IMR-90 (cell line): Measurements from ENCODE around the gene CCDC181. TPM values are rescaled to one million over a fixed set of nuclear protein-coding genes. Genes with fewer than 3 reads are reported as not detected.

Experiments used
- ATAC-seq: fragments of 200-7000 bp; cut with Tn5 transposase; 2 replicates; pipeline ENCODE4 v1.9.1; 2020; ENCODE audit warnings: low read depth, mild to moderate bottlenecking, moderate library complexity
- BruUV-seq: library from RNA; stranded (reverse); fragments of 400-500 nt; replicated peaks from 2 replicates; lab custom pipeline; 2021; lab: Mats Ljungman, UMichigan
- CTCF ChIA-PET: fragments of 300-600 bp; formaldehyde crosslinking; extraction: SDS; loops from one replicate; lab custom pipeline; 2021; ENCODE audit warnings: antibody characterized with exemption; lab: Yijun Ruan, JAX
- POLR2A ChIA-PET: fragments of 300-600 bp; sonication (Branson Sonifier 250); formaldehyde crosslinking; loops from one replicate; lab custom pipeline; 2022; ENCODE audit warnings: antibody characterized with exemption; ENCODE audit not compliant: unreplicated experiment; lab: Charles Lee
- DNase-seq: peaks from one replicate; pipeline ENCODE4 v3.0.0; 2013
- H2AFZ ChIP-seq: replicated peaks from 2 replicates; pipeline ENCODE3; 2013; ENCODE audit warnings: low read length, mild to moderate bottlenecking; ENCODE audit not compliant: poor library complexity
- H2AK5ac ChIP-seq: 2 replicates; pipeline ENCODE4 v1.6.1; 2013; ENCODE audit warnings: low read depth, low read length, inconsistent platforms
- H2AK9ac ChIP-seq: replicated peaks from 2 replicates; pipeline ENCODE3; 2013; ENCODE audit warnings: mild to moderate bottlenecking, low read depth, low read length, moderate library complexity; ENCODE audit not compliant: poor library complexity
- H2BK120ac ChIP-seq: 2 replicates; pipeline ENCODE4 v1.6.1; 2013; ENCODE audit warnings: low read depth, low read length, inconsistent platforms
- H2BK15ac ChIP-seq: 3 replicates; pipeline ENCODE4 v1.6.1; 2013; ENCODE audit warnings: low read depth, low read length, inconsistent platforms
- H2BK20ac ChIP-seq: 2 replicates; pipeline ENCODE4 v1.6.1; 2013; ENCODE audit warnings: low read depth, mild to moderate bottlenecking, inconsistent platforms, low read length, moderate library complexity
- H2BK5ac ChIP-seq: 2 replicates; pipeline ENCODE4 v1.6.1; 2013; ENCODE audit warnings: mild to moderate bottlenecking, low read depth, low read length, inconsistent platforms; ENCODE audit not compliant: poor library complexity, severe bottlenecking
- H3K14ac ChIP-seq: replicated peaks from 2 replicates; pipeline ENCODE4 v1.6.1; 2013; ENCODE audit warnings: low read depth, low read length, inconsistent platforms
- H3K18ac ChIP-seq: 2 replicates; pipeline ENCODE4 v1.6.1; 2013; ENCODE audit warnings: low read depth, low read length, control low read depth
- H3K23ac ChIP-seq: 2 replicates; pipeline ENCODE4 v1.6.1; 2013; ENCODE audit warnings: low read depth, low read length, inconsistent platforms
- H3K27ac ChIP-seq: 2 replicates; pipeline ENCODE4 v1.5.1; 2013; ENCODE audit warnings: mild to moderate bottlenecking, control low read depth, low read length; ENCODE audit not compliant: insufficient read depth
- H3K27me3 ChIP-seq: 2 replicates; pipeline ENCODE4 v1.6.1; 2013; ENCODE audit warnings: low read length; ENCODE audit not compliant: control insufficient read depth, insufficient read depth
- H3K36me3 ChIP-seq: 2 replicates; pipeline ENCODE4 v1.6.1; 2013; ENCODE audit warnings: low read length, mixed read lengths; ENCODE audit not compliant: control insufficient read depth, insufficient read depth
- H3K4ac ChIP-seq: 2 replicates; pipeline ENCODE4 v1.6.1; 2013; ENCODE audit warnings: low read depth, low read length, inconsistent platforms
- H3K4me1 ChIP-seq: 2 replicates; pipeline ENCODE4 v1.6.1; 2013; ENCODE audit warnings: low read length, mixed read lengths; ENCODE audit not compliant: control insufficient read depth, insufficient read depth
- H3K4me2 ChIP-seq: 2 replicates; pipeline ENCODE4 v1.6.1; 2013; ENCODE audit warnings: low read depth, mild to moderate bottlenecking, control low read depth, low read length, moderate library complexity
- H3K4me3 ChIP-seq: 2 replicates; pipeline ENCODE4 v1.5.1; 2013; ENCODE audit warnings: low read depth, mild to moderate bottlenecking, control low read depth, low read length, moderate library complexity; ENCODE audit not compliant: insufficient read depth
- H3K56ac ChIP-seq: 2 replicates; pipeline ENCODE4 v1.6.1; 2013; ENCODE audit warnings: low read length, inconsistent platforms; ENCODE audit not compliant: insufficient read depth; ENCODE audit errors: extremely low read depth
- H3K79me1 ChIP-seq, 2 experiments: 2 replicates each; pipeline ENCODE4 v1.6.1; 2013; ENCODE audit warnings: low read length in 2 of 2, inconsistent platforms in 1 of 2, low read depth in 1 of 2
- H3K9ac ChIP-seq: 2 replicates; pipeline ENCODE4 v1.6.1; 2013; ENCODE audit warnings: low read depth, low read length, control low read depth
- H3K9me1 ChIP-seq: 2 replicates; pipeline ENCODE4 v1.6.1; 2013; ENCODE audit warnings: low read length, inconsistent platforms; ENCODE audit not compliant: insufficient read depth
- H3K9me3 ChIP-seq: 2 replicates; pipeline ENCODE4 v1.6.1; 2013; ENCODE audit warnings: low read length; ENCODE audit not compliant: control insufficient read depth, insufficient read depth
- H4K20me1 ChIP-seq: 2 replicates; pipeline ENCODE4 v1.6.1; 2013; ENCODE audit warnings: low read length, inconsistent platforms; ENCODE audit not compliant: insufficient read depth
- H4K5ac ChIP-seq: 2 replicates; pipeline ENCODE4 v1.6.1; 2013; ENCODE audit warnings: mild to moderate bottlenecking, low read depth, low read length, control low read depth
- H4K8ac ChIP-seq, 2 experiments: 2 replicates each; pipeline ENCODE4 v1.6.1; 2013; ENCODE audit warnings: low read depth in 2 of 2, low read length in 2 of 2, control low read depth in 1 of 2, inconsistent platforms in 1 of 2
- H4K91ac ChIP-seq: 2 replicates; pipeline ENCODE4 v1.6.1; 2013; ENCODE audit warnings: low read depth, low read length, inconsistent platforms; ENCODE audit not compliant: insufficient read depth
- BHLHE40 ChIP-seq: fragments of 150-350 bp; IDR thresholded peaks from 2 replicates; pipeline ENCODE4 v1.6.1; 2016; ENCODE audit warnings: mild to moderate bottlenecking, low read depth, low read length
- CEBPB ChIP-seq: IDR thresholded peaks from 2 replicates; pipeline ENCODE4 v1.6.1; 2012; ENCODE audit warnings: low read depth, low read length, improper control_type of control experiment
- CHD1 ChIP-seq: IDR thresholded peaks from 2 replicates; pipeline ENCODE4 v1.6.1; 2012; ENCODE audit warnings: low read depth, low read length, improper control_type of control experiment
- CTCF ChIP-seq: conservative IDR thresholded peaks from 2 replicates; pipeline ENCODE4 v1.5.1; 2012; ENCODE audit warnings: mild to moderate bottlenecking, low read depth, low read length, improper control_type of control experiment
- ELK1 ChIP-seq: fragments of 150-350 bp; IDR thresholded peaks from 2 replicates; pipeline ENCODE4 v1.6.1; 2016; ENCODE audit warnings: low read depth, mild to moderate bottlenecking, low read length, moderate library complexity, borderline replicate concordance
- FOS ChIP-seq: fragments of 150-350 bp; IDR thresholded peaks from 2 replicates; pipeline ENCODE4 v1.6.1; 2016; ENCODE audit warnings: low read depth, low read length
- MAFK ChIP-seq: IDR thresholded peaks from 2 replicates; pipeline ENCODE4 v1.6.1; 2012; ENCODE audit warnings: low read depth, low read length, improper control_type of control experiment
- MAZ ChIP-seq: IDR thresholded peaks from 2 replicates; pipeline ENCODE4 v1.6.1; 2012; ENCODE audit warnings: low read depth, mild to moderate bottlenecking, low read length, improper control_type of control experiment, moderate library complexity, borderline replicate concordance
- MXI1 ChIP-seq: IDR thresholded peaks from 2 replicates; pipeline ENCODE4 v1.6.1; 2012; ENCODE audit warnings: low read depth, mild to moderate bottlenecking, low read length, moderate library complexity, borderline replicate concordance
- NFE2L2 ChIP-seq: fragments of 150-350 bp; IDR thresholded peaks from 2 replicates; pipeline ENCODE4 v1.6.1; 2016; ENCODE audit warnings: low read depth, mild to moderate bottlenecking, low read length
- POLR2A ChIP-seq: IDR thresholded peaks from 2 replicates; pipeline ENCODE4 v1.6.1; 2012; ENCODE audit warnings: mild to moderate bottlenecking, low read depth, low read length
- RAD21 ChIP-seq: IDR thresholded peaks from 2 replicates; pipeline ENCODE4 v1.6.1; 2012; ENCODE audit warnings: low read length, improper control_type of control experiment
- RCOR1 ChIP-seq: IDR thresholded peaks from 2 replicates; pipeline ENCODE4 v1.6.1; 2012; ENCODE audit warnings: mild to moderate bottlenecking, low read length, improper control_type of control experiment; ENCODE audit not compliant: insufficient replicate concordance
- RFX5 ChIP-seq: IDR thresholded peaks from 2 replicates; pipeline ENCODE4 v1.8.0; 2012; ENCODE audit warnings: low read depth, mild to moderate bottlenecking, low read length, moderate library complexity
- SMC3 ChIP-seq: fragments of 150-350 bp; IDR thresholded peaks from 2 replicates; pipeline ENCODE4 v1.6.1; 2016; ENCODE audit warnings: low read depth, mild to moderate bottlenecking, antibody characterized with exemption, low read length, moderate library complexity
- USF2 ChIP-seq: fragments of 150-350 bp; IDR thresholded peaks from 2 replicates; pipeline ENCODE4 v1.6.1; 2017; ENCODE audit warnings: mild to moderate bottlenecking, antibody characterized with exemption, low read length, low read depth
- WGBS, 2 experiments: methylation state at CpG; one replicate each; pipeline versions ENCODE4 v1.1.5 to v1.1.7; 2013; ENCODE audit warnings: missing lambda C conversion rate in 2 of 2; ENCODE audit not compliant: insufficient read length in 1 of 2; ENCODE audit errors: extremely low coverage in 2 of 2; 5-methylcytosine and 5-hydroxymethylcytosine counted together
- dilution Hi-C: fragments of 300-500 bp; cut with HindIII; formaldehyde crosslinking; loops from one replicate; pipeline ENCODE4 v1.14.3; 2018; ENCODE audit warnings: low sequenced_read_pairs; ENCODE audit not compliant: unreplicated experiment
- in situ Hi-C: fragments of 300-500 bp; cut with MboI; formaldehyde crosslinking; loops from 3 replicates; pipeline ENCODE4 v1.14.3; 2019; ENCODE audit warnings: low sequenced_read_pairs, inconsistent platforms, mixed read lengths
- intact Hi-C: fragments of 100-400 bp; cut with micrococcal nuclease; formaldehyde crosslinking; loops from 2 replicates; pipeline ENCODE4 v1.10.0; 2022
- polyA plus RNA-seq, 3 experiments: library from polyadenylated mRNA; depleted of rRNA; stranded (reverse); fragments of >200 nt; gene quantifications; 2 replicates each; pipeline ENCODE4 v1.2.3, GENCODE V29; 2012; ENCODE audit warnings: low replicate concordance in 1 of 3
- total RNA-seq: library from RNA; depleted of rRNA; stranded (reverse); fragments of >200 nt; gene quantifications from 2 replicates; pipeline ENCODE4 v1.2.3, GENCODE V29; 2012

Gene CCDC181
- total and polyA plus RNA-seq, 2 of the 4 experiments (the other 2 are of a cell fraction): 0.03 TPM; not detected in 1

- Histone ChIP-seq H3K27ac (no peak overlapping the region), H3K79me1 (0 out of 4 replicates have a peak, but pooled peaks cover 0 to 3% of the 10 kb centered on the region in 2 experiments), H3K18ac (no peak overlapping the region), H3K9ac (no peak overlapping the region), H3K4ac (no peak overlapping the region), H2BK5ac (no peak overlapping the region), H3K9me3 (no peaks in the 10 kb centered on the region), H3K9me1 (no peaks in the 10 kb centered on the region), H4K91ac (no peak overlapping the region), H2AK9ac (no peak overlapping the region), H3K14ac (no peak overlapping the region), H3K23ac (no peak overlapping the region), H4K8ac (no peak overlapping the region), H3K4me3 (no peak overlapping the region), H4K20me1 (no peaks in the 10 kb centered on the region), H2AK5ac (no peak overlapping the region), H4K5ac (no peak overlapping the region), H2AFZ (no peak overlapping the region), H3K36me3 (no peaks in the 10 kb centered on the region), H3K4me2 (no peak overlapping the region), H3K56ac (no peak overlapping the region), H2BK20ac (no peak overlapping the region), H2BK120ac (no peak overlapping the region), H3K4me1 (no peaks in the 10 kb centered on the region), H2BK15ac (no peak overlapping the region), H3K27me3 (no peaks in the 10 kb centered on the region)
- no peak for DNase-seq
- ChIA-PET CTCF (interaction anchor here (1.2 kb wide), 1 partner anchor 743 kb away, joined by 3 read pairs; no protein-coding TSS in a partner anchor), POLR2A (no interaction called here)
- 100% methylated on average over 2 of the region's 3 CpGs; no CpG with 5 or more reads in 1 of the 2 experiments for WGBS, 2 experiments
- no peak for TF ChIP-seq RAD21
- TF ChIP-seq CEBPB: no peak
- TF ChIP-seq RCOR1: no peak
- TF ChIP-seq MAFK: no peak
- TF ChIP-seq USF2: no peak
- no peak for TF ChIP-seq RFX5
- TF ChIP-seq POLR2A: no peak
- TF ChIP-seq CHD1: no peak
- no peak for TF ChIP-seq FOS
- TF ChIP-seq SMC3: no peak
- TF ChIP-seq MAZ: no peak
- TF ChIP-seq BHLHE40: no peak
- TF ChIP-seq MXI1: no peak
- no peak for TF ChIP-seq ELK1
- no peak for TF ChIP-seq CTCF
- no peak for TF ChIP-seq NFE2L2
- ATAC-seq: no peak
- BruUV-seq: no TSS peak
- dilution Hi-C loops (no loop called here), intact Hi-C loops (loop anchor here (10.0 kb wide), 1 partner anchor 711 kb away; no protein-coding TSS in a partner anchor), in situ Hi-C loops (loop anchor here (10.0 kb wide), 1 partner anchor 911 kb away; no protein-coding TSS in a partner anchor)
Measured at GRCh38 chr1:169346036-169346589, 81.2 kb downstream of the CCDC181 start.
